ENCODE data around the gene RNF32.
"Not testable (repeated sequence)": the region's sequence is repeated elsewhere in the genome, so short reads cannot be mapped to it uniquely, and the experiment has no call there.

RNF32 gene

DNA sequence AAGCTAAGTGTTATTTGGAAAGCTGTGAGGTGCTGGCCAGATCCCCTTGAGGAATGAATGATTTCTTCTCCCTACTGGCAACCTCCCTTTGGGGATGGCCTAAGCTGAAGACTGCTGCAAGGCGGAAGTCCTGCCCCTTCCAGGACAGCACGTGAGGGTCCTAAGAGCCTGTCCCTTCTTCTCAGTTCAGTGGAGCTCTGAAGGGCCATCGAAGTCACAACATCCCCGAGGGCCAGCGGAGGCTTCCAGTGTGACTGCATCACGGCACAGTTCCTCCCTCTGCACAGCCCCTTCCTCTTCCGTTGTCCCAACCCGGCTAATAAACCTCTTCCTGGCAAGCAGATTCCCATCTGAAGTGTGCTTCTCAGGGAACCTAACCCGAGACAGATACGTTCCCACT lies 43.7 kb downstream of the RNF32 start:
- Histone ChIP-seq H3K27me3 (ENCODE audit: insufficient read depth, low read length) (no peaks in the 10 kb centered on the region), H3K4me1 (ENCODE audit: insufficient read depth, low read length) (no peaks in the 10 kb centered on the region), H3K27ac (ENCODE audit: low read length) (no peak overlapping the region), H3K9me3 (ENCODE audit: insufficient read depth, low read depth, low read length) (no peaks in the 10 kb centered on the region), H3K4me3 (ENCODE audit: low read length) (no peak overlapping the region), H3K36me3 (ENCODE audit: insufficient read depth, low read depth, low read length) (peaks cover 40% of the 10 kb centered on the region), H3K9ac (ENCODE audit: low read depth, low read length) (no peak overlapping the region)

DNA sequence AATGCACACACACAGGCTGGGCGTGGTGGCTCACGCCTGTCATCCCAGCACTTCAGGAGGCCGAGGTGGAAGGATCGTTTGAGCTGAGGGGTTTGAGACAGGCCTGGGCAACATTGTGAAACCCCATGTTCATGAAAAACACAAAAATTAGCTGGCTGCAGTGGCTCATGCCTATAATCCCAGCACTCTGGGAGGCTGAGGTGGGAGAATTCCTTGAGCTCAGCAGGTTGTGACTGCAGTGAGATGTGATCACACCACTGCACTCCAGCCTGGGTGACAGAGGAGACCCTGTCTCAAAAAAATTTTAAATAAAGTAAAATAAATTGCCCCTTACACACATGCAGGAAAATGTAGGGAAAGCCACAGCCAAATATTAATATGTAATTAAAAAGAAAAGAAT lies 44.1 kb downstream of the RNF32 start:
- Histone ChIP-seq H3K4me3 (ENCODE audit: low read length) (no peak overlapping the region), H3K27me3 (ENCODE audit: insufficient read depth, low read length) (no peaks in the 10 kb centered on the region), H3K36me3 (ENCODE audit: insufficient read depth, low read depth, low read length) (peaks cover 37% of the 10 kb centered on the region), H3K9me3 (ENCODE audit: insufficient read depth, low read depth, low read length) (no peaks in the 10 kb centered on the region), H3K27ac (ENCODE audit: low read length) (no peak overlapping the region), H3K9ac (ENCODE audit: low read depth, low read length) (no peak overlapping the region), H3K4me1 (ENCODE audit: insufficient read depth, low read length) (no peaks in the 10 kb centered on the region)

- no peaks in the 10 kb centered on the region for H3K4me1 ChIP-seq (ENCODE audit: insufficient read depth, low read length)
- H3K27ac ChIP-seq (ENCODE audit: low read length): no peak overlapping the region
- H3K27me3 ChIP-seq (ENCODE audit: insufficient read depth, low read length): no peaks in the 10 kb centered on the region
- no peaks in the 10 kb centered on the region for H3K36me3 ChIP-seq (ENCODE audit: insufficient read depth, low read depth, low read length)
- no peak overlapping the region for H3K4me3 ChIP-seq (ENCODE audit: low read length)
- no peaks in the 10 kb centered on the region; the same call in 1 of the 2 replicates for H3K9me3 ChIP-seq (ENCODE audit: insufficient read depth, low read depth, low read length)
- no peak overlapping the region for H3K9ac ChIP-seq (ENCODE audit: low read depth, low read length)
Observed at GRCh38 chr7:156691764-156692163, 51.2 kb downstream of the RNF32 start.

DNA sequence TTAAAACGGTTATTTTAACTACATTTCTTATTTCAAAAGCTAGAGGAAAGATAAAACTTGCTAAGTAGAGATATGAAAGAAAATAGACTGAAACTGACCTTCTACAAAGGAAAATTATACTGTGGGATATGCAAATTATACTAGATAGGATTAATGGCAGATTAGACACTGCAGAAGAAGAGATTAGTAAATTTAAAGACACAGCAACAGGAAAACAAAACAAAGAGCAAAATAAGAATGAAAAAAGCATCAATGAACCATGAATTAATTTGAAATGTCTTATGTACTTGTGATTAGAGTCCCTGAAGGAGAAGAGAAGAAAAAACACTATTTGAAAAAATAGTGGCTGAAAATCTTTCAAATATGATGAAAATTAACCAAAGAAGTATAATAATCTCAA lies 52.3 kb downstream of the RNF32 start:
- Histone ChIP-seq H3K9ac (ENCODE audit: low read depth, low read length) (no peak overlapping the region), H3K4me1 (ENCODE audit: insufficient read depth, low read length) (no peaks in the 10 kb centered on the region), H3K9me3 (ENCODE audit: insufficient read depth, low read depth, low read length) (peaks cover 8% of the 10 kb centered on the region), H3K36me3 (ENCODE audit: insufficient read depth, low read depth, low read length) (no peaks in the 10 kb centered on the region), H3K27me3 (ENCODE audit: insufficient read depth, low read length) (no peaks in the 10 kb centered on the region), H3K27ac (ENCODE audit: low read length) (no peak overlapping the region), H3K4me3 (ENCODE audit: low read length) (no peak overlapping the region)

- no peaks in the 10 kb centered on the region for H3K4me1 ChIP-seq (ENCODE audit: insufficient read depth, low read length)
- H3K27ac ChIP-seq (ENCODE audit: low read length): no peak overlapping the region
- peaks cover 14% of the 10 kb centered on the region for H3K9me3 ChIP-seq (ENCODE audit: insufficient read depth, low read depth, low read length)
- H3K36me3 ChIP-seq (ENCODE audit: insufficient read depth, low read depth, low read length): no peaks in the 10 kb centered on the region
- no peak overlapping the region for H3K9ac ChIP-seq (ENCODE audit: low read depth, low read length)
- H3K4me3 ChIP-seq (ENCODE audit: low read length): no peak overlapping the region
- no peaks in the 10 kb centered on the region for H3K27me3 ChIP-seq (ENCODE audit: insufficient read depth, low read length)
Observed at GRCh38 chr7:156693627-156694026, 53.1 kb downstream of the RNF32 start.

- not testable (repeated sequence) for H3K27me3 ChIP-seq (ENCODE audit: insufficient read depth, low read length); H3K27ac ChIP-seq (ENCODE audit: low read length); H3K4me1 ChIP-seq (ENCODE audit: insufficient read depth, low read length); H3K4me3 ChIP-seq (ENCODE audit: low read length); H3K9ac ChIP-seq (ENCODE audit: low read depth, low read length); H3K36me3 ChIP-seq (ENCODE audit: insufficient read depth, low read depth, low read length)
- H3K9me3 ChIP-seq (ENCODE audit: insufficient read depth, low read depth, low read length): peaks cover 16% of the 10 kb centered on the region
Observed at GRCh38 chr7:156697283-156697682, 56.7 kb downstream of the RNF32 start.

GRCh38 chr7:156698512-156698911 lies 57.9 kb downstream of the RNF32 start:
- not testable (repeated sequence) for H3K27ac ChIP-seq (ENCODE audit: low read length); H3K4me3 ChIP-seq (ENCODE audit: low read length); H3K9ac ChIP-seq (ENCODE audit: low read depth, low read length); H3K36me3 ChIP-seq (ENCODE audit: insufficient read depth, low read depth, low read length); H3K27me3 ChIP-seq (ENCODE audit: insufficient read depth, low read length); H3K4me1 ChIP-seq (ENCODE audit: insufficient read depth, low read length)
- peaks cover 16% of the 10 kb centered on the region for H3K9me3 ChIP-seq (ENCODE audit: insufficient read depth, low read depth, low read length)

GRCh38 chr7:156701787-156702186 lies 61.2 kb downstream of the RNF32 start:
- not testable (repeated sequence) for H3K4me1 ChIP-seq (ENCODE audit: insufficient read depth, low read length); H3K27me3 ChIP-seq (ENCODE audit: insufficient read depth, low read length); H3K27ac ChIP-seq (ENCODE audit: low read length); H3K4me3 ChIP-seq (ENCODE audit: low read length); H3K9ac ChIP-seq (ENCODE audit: low read depth, low read length); H3K36me3 ChIP-seq (ENCODE audit: insufficient read depth, low read depth, low read length)
- peaks cover 16% of the 10 kb centered on the region for H3K9me3 ChIP-seq (ENCODE audit: insufficient read depth, low read depth, low read length)

DNA sequence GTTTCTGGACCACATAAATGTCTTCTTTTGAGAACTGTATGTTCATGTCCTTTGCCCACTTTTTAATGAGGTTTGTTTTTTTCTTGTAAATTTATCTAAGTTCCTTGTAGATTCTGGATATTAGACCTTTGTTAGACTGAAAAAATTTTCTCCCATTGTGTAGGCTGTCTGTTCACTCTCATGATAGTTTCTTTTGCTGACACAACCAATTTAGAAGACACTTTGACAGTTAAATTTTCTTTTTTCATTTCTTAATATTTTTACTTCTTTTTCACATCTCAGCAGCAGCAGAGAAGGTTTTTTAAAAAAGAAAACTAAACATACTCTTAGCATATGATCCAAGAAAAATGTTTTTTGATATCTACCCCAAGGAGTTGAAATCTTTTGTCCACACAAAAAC lies 61.8 kb downstream of the RNF32 start:
- H3K27me3 ChIP-seq (ENCODE audit: insufficient read depth, low read length): no peaks in the 10 kb centered on the region
- no peak overlapping the region for H3K4me3 ChIP-seq (ENCODE audit: low read length)
- peaks cover 13% of the 10 kb centered on the region for H3K9me3 ChIP-seq (ENCODE audit: insufficient read depth, low read depth, low read length)
- no peak overlapping the region for H3K27ac ChIP-seq (ENCODE audit: low read length)
- peaks cover 4% of the 10 kb centered on the region; the same call in 1 of the 2 replicates for H3K36me3 ChIP-seq (ENCODE audit: insufficient read depth, low read depth, low read length)
- no peak overlapping the region for H3K9ac ChIP-seq (ENCODE audit: low read depth, low read length)
- H3K4me1 ChIP-seq (ENCODE audit: insufficient read depth, low read length): no peaks in the 10 kb centered on the region

- Histone ChIP-seq H3K9me3 (ENCODE audit: insufficient read depth, low read depth, low read length) (peaks cover 6% of the 10 kb centered on the region), H3K4me1 (ENCODE audit: insufficient read depth, low read length) (no peaks in the 10 kb centered on the region)
Observed at GRCh38 chr7:156703209-156703608, 62.6 kb downstream of the RNF32 start.

GRCh38 chr7:156703773-156704482 lies 63.4 kb downstream of the RNF32 start:
- Histone ChIP-seq H3K4me3 (ENCODE audit: low read length) (no peak overlapping the region), H3K27me3 (ENCODE audit: insufficient read depth, low read length) (no peaks in the 10 kb centered on the region), H3K9ac (ENCODE audit: low read depth, low read length) (no peak overlapping the region), H3K4me1 (ENCODE audit: insufficient read depth, low read length) (no peaks in the 10 kb centered on the region), H3K27ac (ENCODE audit: low read length) (no peak overlapping the region), H3K36me3 (ENCODE audit: insufficient read depth, low read depth, low read length) (peaks cover 4% of the 10 kb centered on the region; the same call in 1 of the 2 replicates), H3K9me3 (ENCODE audit: insufficient read depth, low read depth, low read length) (no peaks in the 10 kb centered on the region; the same call in 1 of the 2 replicates)

More at GRCh38 chr7:156703209-156703608, 62.6 kb downstream of the RNF32 start:
- Histone ChIP-seq H3K4me3 (ENCODE audit: low read length) (no peak overlapping the region), H3K9ac (ENCODE audit: low read depth, low read length) (no peak overlapping the region), H3K27ac (ENCODE audit: low read length) (no peak overlapping the region), H3K36me3 (ENCODE audit: insufficient read depth, low read depth, low read length) (peaks cover 4% of the 10 kb centered on the region; the same call in 1 of the 2 replicates), H3K27me3 (ENCODE audit: insufficient read depth, low read length) (no peaks in the 10 kb centered on the region)

GRCh38 chr7:156722043-156722826 lies 81.7 kb downstream of the RNF32 start:
- no peak overlapping the region for H3K9ac ChIP-seq (ENCODE audit: low read depth, low read length)

More at GRCh38 chr7:156722043-156722826, 81.7 kb downstream of the RNF32 start:
- Histone ChIP-seq H3K9me3 (ENCODE audit: insufficient read depth, low read depth, low read length) (no peaks in the 10 kb centered on the region), H3K4me1 (ENCODE audit: insufficient read depth, low read length) (no peaks in the 10 kb centered on the region), H3K36me3 (ENCODE audit: insufficient read depth, low read depth, low read length) (no peaks in the 10 kb centered on the region), H3K27ac (ENCODE audit: low read length) (no peak overlapping the region), H3K4me3 (ENCODE audit: low read length) (no peak overlapping the region), H3K27me3 (ENCODE audit: insufficient read depth, low read length) (no peaks in the 10 kb centered on the region)

All from iPS-20b (cell line).